GM12891 (cell line): ENCODE results near the gene DOLK.

Experiments
- DNase-seq: peaks from one replicate; pipeline ENCODE4 v3.0.0; 2011; ENCODE audit warnings: low spot score; ENCODE audit not compliant: insufficient read length
- FAIRE-seq: peaks from 2 replicates; lab custom pipeline; 2011; peaks lifted over from hg19 to GRCh38; lab: Jason Lieb, UNC
- PAX5 ChIP-seq: IDR thresholded peaks from 2 replicates; pipeline ENCODE4 v1.6.1; 2011; ENCODE audit warnings: low read length, moderate library complexity, mild to moderate bottlenecking; ENCODE audit not compliant: insufficient read depth, severe bottlenecking
- POLR2A ChIP-seq: IDR thresholded peaks from 2 replicates; pipeline ENCODE4 v1.6.1; 2011; ENCODE audit warnings: low read depth, low read length, control low read depth
- POLR2AphosphoS5 ChIP-seq: IDR thresholded peaks from 2 replicates; pipeline ENCODE4 v1.6.1; 2011; ENCODE audit warnings: low read depth, low read length, control low read depth
- POU2F2 ChIP-seq: IDR thresholded peaks from 2 replicates; pipeline ENCODE4 v1.6.1; 2011; ENCODE audit warnings: low read depth, mild to moderate bottlenecking, control low read depth, low read length, moderate library complexity
- SPI1 ChIP-seq: IDR thresholded peaks from 2 replicates; pipeline ENCODE4 v1.6.1; 2011; ENCODE audit warnings: low read depth, low read length, control low read depth
- TAF1 ChIP-seq: IDR thresholded peaks from 2 replicates; pipeline ENCODE4 v1.6.1; 2011; ENCODE audit warnings: low read depth, low read length, control low read depth

DOLK gene

DNA sequence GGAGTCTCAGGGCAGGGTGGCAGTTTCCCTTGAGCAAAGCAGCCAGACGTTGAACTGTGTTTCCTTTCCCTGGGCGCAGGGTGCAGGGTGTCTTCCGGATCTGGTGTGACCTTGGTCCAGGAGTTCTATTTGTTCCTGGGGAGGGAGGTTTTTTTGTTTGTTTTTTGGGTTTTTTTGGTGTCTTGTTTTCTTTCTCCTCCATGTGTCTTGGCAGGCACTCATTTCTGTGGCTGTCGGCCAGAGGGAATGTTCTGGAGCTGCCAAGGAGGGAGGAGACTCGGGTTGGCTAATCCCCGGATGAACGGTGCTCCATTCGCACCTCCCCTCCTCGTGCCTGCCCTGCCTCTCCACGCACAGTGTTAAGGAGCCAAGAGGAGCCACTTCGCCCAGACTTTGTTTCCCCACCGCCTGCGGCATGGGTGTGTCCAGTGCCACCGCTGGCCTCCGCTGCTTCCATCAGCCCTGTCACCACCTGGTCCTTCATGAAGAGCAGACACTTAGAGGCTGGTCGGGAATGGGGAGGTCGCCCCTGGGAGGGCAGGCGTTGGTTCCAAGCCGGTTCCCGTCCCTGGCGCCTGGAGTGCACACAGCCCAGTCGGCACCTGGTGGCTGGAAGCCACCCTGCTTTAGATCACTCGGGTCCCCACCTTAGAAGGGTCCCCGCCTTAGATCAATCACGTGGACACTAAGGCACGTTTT lies 30.1 kb downstream of the DOLK start:
- TF ChIP-seq POU2F2 (no peak), POLR2AphosphoS5 (no peak), SPI1 (no peak), TAF1 (no peak), PAX5 (no peak), POLR2A (no peak)
- FAIRE-seq (no peak), DNase-seq (no peak)

DNA sequence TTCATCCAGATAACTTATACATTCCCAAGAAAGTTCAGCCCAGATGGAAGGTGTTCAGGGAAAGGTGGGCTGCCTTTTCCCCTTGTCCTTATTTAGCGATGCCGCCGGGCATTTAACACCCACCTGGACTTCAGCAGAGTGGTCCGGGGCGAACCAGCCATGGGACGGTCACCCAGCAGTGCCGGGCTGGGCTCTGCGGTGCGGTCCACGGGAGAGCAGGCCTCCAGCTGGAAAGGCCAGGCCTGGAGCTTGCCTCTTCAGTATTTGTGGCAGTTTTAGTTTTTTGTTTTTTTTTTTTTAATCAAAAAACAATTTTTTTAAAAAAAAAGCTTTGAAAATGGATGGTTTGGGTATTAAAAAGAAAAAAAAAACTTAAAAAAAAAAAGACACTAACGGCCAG lies 30.7 kb downstream of the DOLK start:
- FAIRE-seq (no peak), DNase-seq (no peak)
- TF ChIP-seq POU2F2 = no peak
- TF ChIP-seq POLR2AphosphoS5 = no peak
- no peak for TF ChIP-seq PAX5
- no peak for TF ChIP-seq TAF1
- TF ChIP-seq SPI1 = no peak
- no peak for TF ChIP-seq POLR2A

DNA sequence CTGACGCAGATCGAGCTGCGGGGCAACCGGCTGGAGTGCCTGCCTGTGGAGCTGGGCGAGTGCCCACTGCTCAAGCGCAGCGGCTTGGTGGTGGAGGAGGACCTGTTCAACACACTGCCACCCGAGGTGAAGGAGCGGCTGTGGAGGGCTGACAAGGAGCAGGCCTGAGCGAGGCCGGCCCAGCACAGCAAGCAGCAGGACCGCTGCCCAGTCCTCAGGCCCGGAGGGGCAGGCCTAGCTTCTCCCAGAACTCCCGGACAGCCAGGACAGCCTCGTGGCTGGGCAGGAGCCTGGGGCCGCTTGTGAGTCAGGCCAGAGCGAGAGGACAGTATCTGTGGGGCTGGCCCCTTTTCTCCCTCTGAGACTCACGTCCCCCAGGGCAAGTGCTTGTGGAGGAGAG lies 31.2 kb downstream of the DOLK start:
- DNase-seq = no peak
- FAIRE-seq = no peak
- TF ChIP-seq TAF1 (no peak), POLR2A (no peak), POU2F2 (no peak), PAX5 (no peak), SPI1 (no peak), POLR2AphosphoS5 (no peak)

DNA sequence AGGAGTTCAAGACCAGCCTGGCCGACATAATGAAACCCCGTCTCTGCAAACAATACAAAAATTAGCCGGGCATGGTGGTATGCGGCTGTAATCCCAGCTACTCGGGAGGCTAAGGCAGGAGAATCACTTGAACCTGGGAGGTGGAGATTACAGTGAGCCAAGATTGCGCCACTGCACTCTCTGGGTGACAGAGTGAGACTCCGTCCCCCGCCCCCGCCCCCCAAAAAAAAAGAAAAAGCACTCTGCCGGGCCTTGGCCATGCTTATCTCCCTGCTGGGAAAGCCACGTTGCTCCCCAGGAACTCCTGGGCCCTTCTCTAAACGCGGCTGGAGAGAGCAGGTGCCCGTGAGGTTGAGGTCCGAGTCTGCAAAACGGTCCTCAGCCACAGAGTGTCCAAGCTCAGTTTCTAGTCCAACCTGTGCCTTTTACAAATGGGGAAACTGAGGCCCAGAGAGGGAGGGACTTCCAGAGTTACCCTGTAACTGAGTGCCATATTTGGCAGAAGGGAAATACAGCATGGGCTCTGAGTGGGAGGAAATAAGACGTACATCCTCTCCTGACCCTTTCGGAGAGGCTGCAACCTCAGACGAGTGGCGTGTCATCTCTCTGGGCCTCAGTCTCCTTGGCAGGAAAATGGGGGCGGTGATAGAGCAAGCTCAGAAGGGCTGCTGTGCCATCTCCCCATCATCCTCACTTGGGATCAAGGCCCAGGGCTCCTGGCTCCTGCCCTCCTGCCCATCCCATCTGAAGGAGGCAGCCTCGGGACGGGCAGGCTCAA lies 33.2 kb downstream of the DOLK start:
- FAIRE-seq (no peak), DNase-seq (no peak)
- no peak for TF ChIP-seq PAX5
- no peak for TF ChIP-seq POLR2A
- no peak for TF ChIP-seq SPI1
- no peak for TF ChIP-seq TAF1
- TF ChIP-seq POLR2AphosphoS5 = no peak
- no peak for TF ChIP-seq POU2F2

DNA sequence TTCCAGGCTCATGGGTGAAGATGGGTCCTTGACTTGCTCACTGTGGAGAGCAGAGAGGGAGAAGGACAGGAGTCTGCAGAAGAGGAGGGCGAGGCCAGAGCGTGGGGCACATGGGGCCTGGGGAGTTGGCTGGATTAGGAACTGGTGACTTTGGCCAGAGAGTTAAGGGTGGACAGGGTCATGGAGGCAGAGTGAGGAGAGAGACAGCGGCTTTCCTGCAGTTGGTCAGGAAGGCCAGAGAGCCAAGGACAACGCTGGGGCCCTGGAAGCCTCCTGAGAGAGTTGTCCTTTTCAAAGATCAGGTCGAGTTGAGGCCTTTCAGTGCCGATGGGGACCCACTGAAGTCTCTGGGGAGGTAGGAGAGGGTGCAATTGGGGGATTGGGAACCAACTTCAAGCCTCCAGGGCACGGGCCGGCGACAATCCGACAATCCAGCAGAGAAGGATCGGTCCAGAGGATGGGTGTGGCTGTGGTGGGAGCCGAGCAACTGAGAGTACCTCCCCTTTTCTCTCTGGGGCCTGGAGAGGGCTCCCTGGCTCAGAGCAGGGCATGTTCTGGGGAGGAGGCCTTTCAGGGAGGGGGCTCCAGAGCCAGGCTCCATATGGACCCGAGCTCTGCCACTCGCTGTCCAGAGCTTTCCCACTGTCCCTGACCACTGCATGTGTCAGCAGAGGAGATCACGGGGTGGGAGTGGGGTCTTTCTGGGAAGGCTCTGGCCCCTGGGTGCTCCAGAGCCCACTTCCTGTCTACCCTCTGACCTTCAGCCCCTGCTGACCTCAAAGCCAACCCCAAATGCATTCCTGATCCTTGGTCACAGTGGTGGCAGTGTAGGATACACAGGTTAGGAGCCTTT lies 34.1 kb downstream of the DOLK start:
- FAIRE-seq = no peak
- no peak for TF ChIP-seq POLR2AphosphoS5
- TF ChIP-seq POLR2A = no peak
- TF ChIP-seq SPI1 = no peak
- TF ChIP-seq TAF1 = no peak
- TF ChIP-seq POU2F2 = no peak
- no peak for TF ChIP-seq PAX5
- no peak for DNase-seq

DNA sequence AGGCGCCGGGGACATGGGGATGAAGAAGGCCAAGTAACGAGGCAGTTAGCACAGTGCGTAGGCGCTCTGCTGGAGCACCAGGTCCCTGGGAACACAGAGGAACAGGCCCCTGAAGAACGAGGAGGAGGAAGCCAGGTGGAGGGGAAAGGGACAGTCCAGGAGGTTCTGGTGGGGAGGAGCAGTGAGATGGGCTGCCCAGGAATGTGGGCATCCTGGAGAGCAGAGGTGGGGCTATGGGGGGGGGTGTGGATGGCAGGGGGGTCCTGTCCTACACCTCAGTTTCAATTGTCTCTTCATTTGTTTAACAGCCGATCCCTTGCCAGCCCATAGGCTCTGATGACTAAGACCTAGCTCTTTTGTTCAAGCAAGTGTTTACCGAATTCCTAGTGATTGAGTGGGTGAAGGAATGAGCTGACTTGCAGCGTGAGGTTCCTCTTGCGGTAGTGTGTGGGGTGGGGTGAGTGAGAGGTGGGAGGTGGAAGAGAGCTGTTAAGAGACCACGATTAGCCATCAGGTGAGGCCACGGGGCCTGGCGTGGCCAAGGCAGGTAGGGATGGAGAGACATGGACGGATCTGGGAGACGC lies 35.0 kb downstream of the DOLK start:
- TF ChIP-seq POLR2A (no peak), POLR2AphosphoS5 (no peak), PAX5 (no peak), POU2F2 (no peak), SPI1 (no peak), TAF1 (no peak)
- DNase-seq = no peak
- no peak for FAIRE-seq

DNA sequence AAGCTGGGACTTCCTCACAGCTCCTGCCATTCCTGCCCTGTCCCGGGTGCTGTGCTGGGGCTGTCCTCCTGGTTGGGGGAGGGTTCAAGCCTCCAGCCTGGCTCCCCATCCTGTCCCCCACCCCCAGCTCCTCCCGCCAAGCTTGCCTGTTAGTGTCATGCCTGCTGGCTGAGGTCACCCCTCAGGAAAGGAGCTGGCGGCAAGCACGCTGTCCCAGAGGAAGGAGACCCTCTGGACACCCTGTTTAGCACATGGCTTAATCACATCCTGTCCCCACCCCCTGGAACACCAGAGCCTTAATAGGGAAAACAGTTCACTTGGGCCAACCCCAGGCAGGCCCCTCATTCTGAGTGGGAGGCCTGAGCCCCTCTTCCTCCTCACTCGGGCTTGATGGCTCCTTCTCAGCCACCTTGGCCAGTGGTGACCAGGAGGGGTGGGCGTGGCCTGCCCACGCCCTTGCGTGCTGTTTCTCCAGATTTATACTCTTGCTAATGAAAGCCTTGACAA lies 35.8 kb downstream of the DOLK start:
- DNase-seq (no peak), FAIRE-seq (no peak)
- no peak for TF ChIP-seq POU2F2
- TF ChIP-seq SPI1 = no peak
- no peak for TF ChIP-seq PAX5
- TF ChIP-seq POLR2AphosphoS5 = no peak
- TF ChIP-seq TAF1 = no peak
- TF ChIP-seq POLR2A = no peak

DNA sequence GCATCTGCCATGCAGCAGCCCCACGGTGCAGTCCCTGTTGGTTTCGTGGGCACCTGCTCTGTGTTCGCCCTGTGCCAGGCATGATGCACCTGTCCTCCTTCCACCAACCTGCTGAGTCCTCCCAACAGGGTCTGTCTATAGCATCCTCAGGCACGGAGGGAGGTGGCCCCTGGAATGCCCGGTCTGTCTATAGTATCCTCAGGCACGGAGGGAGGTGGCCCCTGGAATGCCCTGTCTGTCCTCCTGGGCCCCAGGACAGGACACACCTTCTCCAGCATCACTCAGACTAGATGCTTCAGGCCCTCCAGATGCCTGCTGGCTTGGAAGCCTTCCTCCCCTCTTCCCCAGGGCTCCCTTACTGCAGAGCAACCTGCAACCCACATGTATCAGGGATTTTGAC lies 36.5 kb downstream of the DOLK start:
- DNase-seq (no peak), FAIRE-seq (no peak)
- TF ChIP-seq POU2F2 (no peak), SPI1 (no peak)
